AG09319 (cell line): ENCODE measurements around the gene RPA3.

Experiments
- DNase-seq: peaks from one replicate; pipeline ENCODE4 v3.0.0-alpha.2; 2010; ENCODE audit warnings: low read depth; ENCODE audit errors: extremely low read depth
- CTCF ChIP-seq: IDR thresholded peaks from 2 replicates; pipeline ENCODE4 v1.5.1; 2011; ENCODE audit warnings: low read depth, mild to moderate bottlenecking, inconsistent platforms, low read length, moderate library complexity

RPA3 gene

DNA sequence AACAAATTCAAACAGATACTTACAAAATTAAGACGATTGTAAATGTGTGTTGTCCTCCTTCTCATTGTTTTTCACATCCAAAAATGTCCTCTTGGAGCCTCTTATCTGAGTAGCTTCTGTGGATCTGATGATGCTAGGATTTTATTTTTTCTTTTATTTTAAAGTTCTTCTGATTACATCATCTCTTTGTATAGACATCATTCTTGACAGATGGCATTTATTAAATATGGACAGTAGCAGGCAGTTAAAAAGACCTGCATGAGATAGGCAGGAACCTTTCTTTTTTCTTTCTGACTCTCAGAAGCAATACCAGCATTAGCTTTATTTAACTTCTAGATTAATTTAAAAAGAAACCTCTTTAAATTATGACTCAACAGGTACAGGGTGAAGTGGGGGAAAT lies at the start of gene RPA3:
Gene RPA3, minus strand, starts transcription at position 116 of the 400 bp plus-strand sequence. CDS start 78,189 bp downstream, outside the sequence.
- no peak for DNase-seq
- TF ChIP-seq CTCF: no peak

GRCh38 chr7:7766671-7767070 lies 48.3 kb upstream of the RPA3 start:
- no peak for TF ChIP-seq CTCF
- no peak for DNase-seq

GRCh38 chr7:7765422-7765821 lies 47.0 kb upstream of the RPA3 start:
- DNase-seq: no peak
- TF ChIP-seq CTCF: no peak

GRCh38 chr7:7764520-7765396 lies 46.4 kb upstream of the RPA3 start:
- no peak for DNase-seq
- no peak for TF ChIP-seq CTCF

- no peak for TF ChIP-seq CTCF
- DNase-seq: no peak
Measured at GRCh38 chr7:7761974-7762779, 43.8 kb upstream of the RPA3 start.

DNA sequence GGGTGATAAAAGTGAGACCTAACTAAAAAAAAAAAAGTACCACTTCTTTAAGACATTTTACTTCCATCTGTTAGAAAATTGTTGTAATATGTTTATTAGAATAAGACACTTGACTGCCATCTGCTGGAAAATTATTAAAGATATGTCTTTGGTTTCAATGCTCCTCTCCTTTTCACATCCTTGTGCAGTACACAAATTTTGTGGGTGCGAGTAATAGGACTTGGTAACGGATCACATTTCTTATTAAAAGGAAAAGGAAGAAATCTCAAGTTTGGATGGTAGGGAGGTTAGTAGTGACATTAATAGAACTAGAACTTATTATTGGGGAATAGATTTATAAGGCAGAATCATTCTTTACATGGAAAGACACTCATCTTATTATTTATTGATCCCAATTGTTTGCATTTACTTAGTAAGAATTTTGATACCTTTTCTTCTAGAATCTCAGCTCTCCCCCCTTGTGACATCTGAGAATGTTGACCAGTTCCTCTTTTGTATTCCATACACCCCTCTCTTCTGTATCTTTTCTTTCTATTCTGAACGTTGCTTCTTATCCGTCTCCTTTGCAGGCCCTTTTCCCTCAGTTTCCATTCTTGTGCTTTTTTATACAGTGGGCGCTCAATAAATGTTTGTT lies 43.0 kb upstream of the RPA3 start:
- no peak for DNase-seq
- TF ChIP-seq CTCF: peak; percentile 29

DNA sequence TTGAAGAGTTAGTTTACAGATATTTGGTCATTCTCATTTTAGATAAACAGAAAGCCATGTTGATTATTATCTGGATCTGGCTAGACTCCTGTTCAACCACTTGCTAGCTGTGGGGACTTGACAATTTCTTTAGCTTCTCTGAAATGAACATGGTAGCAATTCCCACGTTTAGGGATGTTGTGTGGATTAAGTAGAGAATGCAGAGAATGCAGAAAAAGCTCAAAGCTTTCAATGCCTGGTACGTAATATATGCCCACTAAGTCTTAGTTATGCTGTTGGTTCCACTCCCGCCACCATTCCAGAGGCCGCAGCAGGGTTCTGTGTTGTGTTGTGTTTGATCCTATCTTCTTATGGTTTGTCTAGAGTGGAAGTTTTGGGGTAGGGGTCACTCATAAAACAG lies 39.2 kb upstream of the RPA3 start:
- DNase-seq: no peak
- no peak for TF ChIP-seq CTCF
